GM21381 (cell line): ENCODE measurements around the gene NTRK1.
A peak's percentile ranks its signal among the peaks of the same experiment; 100 is the strongest.

Experiments used
- ATAC-seq: cut with Tn5 transposase; IDR thresholded peaks from one replicate; pipeline ENCODE4 v1.9.1; 2021; ENCODE audit warnings: mild to moderate bottlenecking, moderate library complexity; ENCODE audit not compliant: unreplicated experiment

Gene NTRK1

DNA sequence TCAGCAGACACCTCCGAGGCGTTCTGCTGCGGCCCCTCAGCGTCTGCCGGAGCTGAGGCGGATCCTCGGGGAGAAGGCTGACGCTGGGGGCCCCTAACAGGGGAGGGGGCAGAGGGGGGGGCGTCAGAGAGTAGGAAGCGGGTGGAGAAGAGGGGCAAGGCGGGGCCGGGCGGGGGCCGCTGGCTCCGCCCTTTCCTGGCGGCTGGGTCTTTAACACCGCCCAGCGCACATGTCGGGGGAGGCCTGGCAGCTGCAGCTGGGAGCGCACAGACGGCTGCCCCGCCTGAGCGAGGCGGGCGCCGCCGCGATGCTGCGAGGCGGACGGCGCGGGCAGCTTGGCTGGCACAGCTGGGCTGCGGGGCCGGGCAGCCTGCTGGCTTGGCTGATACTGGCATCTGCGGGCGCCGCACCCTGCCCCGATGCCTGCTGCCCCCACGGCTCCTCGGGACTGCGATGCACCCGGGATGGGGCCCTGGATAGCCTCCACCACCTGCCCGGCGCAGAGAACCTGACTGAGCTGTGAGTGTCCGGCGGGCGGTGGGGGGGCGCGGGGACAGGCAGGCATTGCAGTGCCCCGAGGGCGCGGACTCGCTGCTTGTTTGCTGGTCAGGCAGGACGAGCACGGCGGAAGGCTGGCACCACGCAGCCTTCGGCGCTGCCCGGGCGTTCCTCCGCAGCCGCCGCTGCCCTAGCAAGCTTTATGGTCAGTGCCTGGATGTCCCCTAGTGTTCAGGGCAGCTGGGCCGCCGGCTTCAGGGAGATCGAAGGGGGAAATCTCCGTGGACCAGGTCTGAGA is at the start of gene NTRK1:
Gene NTRK1 (plus strand): TSS at position 238 of the 796 bp plus-strand sequence. CDS start 70 bp downstream, at position 308.
- ATAC-seq = no peak

DNA sequence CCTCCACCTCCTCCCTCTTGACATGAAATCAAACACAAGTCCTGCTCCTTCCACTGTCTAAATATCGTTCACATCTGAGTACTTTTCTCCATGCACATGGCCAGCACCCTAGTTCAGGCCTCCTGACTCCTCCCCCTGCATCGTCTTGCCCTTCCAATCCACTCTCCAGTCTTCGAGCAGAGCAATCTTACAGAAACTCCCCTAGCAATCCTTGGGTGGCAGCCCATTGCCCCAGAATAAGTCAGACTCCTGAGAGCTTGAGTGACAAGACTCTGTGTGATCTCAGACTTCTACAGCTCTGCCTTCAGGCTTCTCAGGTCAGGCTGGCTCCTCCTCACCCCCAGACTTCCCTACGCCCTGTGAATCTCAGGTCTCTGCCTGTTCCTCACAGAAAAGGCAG is 49.5 kb upstream of the NTRK1 start:
- no peak for ATAC-seq

DNA sequence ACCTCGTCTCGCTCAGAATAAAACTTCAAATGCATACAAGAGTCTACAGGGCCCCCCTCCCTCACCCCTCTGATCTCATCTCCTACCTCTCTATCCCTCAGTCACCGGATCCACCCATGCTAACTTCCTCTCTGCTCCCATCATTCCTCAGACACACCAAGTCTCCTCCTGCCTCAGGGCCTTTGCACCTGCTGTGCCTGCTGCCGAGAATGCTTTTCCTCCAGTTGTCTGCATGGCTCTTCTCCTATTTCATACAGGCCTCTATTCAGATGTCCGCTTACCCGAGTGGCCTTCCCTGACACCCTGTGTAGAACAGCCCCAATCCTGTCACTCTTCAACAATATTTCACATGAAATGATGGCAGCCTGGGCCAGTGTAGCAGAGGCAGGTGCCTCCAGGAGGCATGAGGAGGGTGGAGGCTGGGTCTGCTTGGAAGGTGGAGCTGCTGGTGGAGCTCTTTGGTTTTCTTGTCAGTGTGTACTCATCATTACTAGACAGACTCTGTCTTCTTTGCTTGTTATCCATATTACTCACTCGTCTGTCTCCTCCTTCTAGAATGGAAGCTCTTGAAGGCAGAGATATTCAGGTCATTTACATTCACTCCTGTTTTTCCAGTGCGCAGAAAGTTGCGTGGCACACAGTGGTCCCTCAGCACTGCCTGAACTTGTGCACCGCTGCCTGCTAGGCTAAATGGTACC is 48.2 kb upstream of the NTRK1 start:
- ATAC-seq = no peak

DNA sequence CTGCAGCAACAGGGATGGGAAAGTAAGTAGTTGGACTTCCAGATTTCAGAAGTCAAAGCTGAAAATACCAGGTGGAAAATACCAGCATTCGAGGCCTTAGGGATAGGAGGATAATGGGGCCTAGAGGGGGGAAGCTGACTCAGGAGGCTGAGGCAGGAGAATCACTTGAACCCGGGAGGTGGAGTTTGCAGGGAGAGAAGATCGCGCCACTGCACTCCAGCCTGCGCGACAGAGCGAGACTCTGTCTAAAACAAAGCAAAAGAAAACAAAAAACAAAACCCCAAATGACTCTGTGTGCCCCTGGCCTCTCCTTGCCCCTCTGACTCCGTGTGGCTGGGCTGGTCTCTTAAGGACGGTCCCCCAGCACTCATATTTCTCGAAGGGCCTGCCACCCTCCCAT is 47.4 kb upstream of the NTRK1 start:
- no peak for ATAC-seq

DNA sequence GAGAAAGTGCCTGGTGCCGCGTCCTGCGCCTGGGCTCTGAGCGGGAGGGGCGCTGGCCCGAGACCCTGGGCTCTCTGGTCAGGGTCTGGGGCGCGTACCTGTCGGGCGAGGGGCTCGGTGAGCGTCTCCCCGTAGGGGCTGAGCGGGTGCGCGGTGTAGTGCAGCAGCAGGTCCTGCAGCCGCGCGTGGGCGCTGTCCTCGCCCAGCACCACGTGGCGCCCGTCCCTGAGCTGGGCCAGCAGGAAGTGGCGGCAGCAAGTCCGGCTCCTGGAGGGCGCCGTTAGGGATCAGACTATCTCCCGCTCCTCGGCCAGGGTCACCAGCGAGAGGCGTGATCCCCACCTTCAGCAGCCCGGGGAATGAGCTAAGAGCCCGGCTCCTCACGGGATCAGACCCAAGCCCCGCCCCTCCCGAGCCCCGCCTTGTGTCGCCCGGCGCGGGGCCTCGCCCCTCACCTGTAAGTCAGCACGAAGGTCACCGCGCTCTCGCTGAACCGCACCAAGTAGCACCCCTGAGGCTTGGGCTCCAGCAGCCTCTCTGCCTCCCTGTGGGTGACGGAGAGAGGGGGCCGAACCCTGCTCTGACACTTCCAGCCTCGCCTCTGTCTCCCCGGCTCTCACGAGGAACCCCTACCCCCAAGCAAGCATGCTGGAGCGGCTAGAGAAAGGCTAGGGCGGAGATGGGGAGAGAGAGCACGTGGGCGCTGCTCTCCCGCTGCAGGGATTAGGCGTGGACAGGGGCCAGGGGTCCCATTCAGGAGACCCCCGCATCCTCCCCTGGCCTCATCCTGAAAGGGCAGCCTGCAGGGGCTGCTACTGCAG is 46.7 kb upstream of the NTRK1 start:
- no peak for ATAC-seq

DNA sequence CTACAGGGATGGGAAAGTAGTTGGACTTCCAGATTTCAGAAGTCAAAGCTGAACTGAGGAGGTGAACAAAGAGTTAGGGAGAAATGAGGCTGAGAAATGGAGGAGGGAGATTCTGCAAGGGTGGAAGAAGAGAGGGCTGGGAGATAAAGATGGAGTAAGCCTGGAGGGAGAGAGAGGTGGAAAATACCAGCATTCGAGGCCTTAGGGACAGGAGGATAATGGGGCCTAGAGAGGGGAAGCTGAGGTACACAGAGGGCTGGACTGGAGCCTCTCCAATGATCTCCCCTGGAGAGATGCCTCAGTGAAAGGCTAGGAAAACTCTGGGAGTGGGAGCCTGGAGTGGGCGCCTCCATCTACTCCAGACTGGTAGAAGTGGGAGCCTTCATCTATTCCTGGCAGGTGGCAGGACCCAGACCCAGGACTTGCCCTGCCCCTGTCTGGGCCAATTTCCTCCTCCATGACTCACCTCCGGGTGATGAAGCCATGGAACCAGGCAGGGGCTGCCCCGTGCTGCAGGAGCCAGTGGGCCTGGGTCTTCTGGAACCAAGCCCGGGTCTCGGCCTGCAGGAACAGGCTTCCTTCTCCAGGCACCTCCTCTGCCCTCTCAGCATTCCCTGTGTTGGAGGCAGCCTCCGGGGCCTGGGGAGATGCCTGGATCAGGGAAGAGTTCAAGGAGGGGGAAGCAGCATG is 45.9 kb upstream of the NTRK1 start:
- ATAC-seq = no peak

DNA sequence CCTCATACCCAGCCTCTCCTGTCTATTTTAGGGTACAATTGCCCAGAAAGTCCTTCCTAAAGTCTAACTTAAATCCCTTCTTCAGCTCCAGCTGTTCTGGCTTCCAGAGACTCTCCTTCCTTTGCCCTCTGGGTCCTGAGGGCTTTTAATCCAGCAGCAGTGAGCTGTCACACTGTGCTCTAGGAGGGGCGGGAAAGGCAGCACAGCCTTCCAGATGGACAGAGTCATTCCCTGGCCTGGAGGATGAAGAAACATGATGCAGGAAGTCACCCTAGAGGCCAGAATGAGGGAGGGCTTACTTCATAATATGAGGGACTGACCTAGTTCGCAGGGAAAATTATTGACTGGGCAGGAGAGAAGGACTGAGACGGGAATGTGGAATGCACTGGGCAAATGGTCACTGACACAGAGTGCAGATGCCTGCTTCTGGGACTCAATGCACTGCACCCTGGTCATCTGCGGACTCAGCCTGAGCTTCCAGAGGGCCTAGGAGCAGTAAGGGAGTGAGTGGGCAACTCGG is 45.3 kb upstream of the NTRK1 start:
- no peak for ATAC-seq

DNA sequence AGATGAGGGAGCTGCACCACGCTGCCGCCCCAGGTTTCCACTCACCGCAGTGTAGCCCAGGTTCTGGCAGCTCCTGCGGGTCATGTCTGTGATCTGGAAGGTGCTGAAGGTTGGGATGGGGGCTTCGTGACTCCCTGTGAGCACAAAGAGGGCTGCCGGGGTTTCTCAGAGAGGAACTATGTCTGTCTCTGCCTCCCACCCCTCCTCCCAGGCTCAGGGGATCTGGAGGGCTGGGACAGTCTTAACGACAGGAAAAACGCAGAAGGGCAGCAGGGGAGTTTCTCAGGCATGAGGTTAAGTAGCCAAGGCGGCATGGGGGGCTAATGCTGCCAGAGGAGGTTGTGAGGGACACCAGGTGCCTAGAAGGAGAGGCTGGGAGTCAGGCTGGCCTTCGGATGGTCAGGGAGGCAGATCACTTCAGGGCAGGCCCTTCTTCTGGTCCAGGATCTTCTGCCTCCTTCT is 44.7 kb upstream of the NTRK1 start:
- no peak for ATAC-seq

DNA sequence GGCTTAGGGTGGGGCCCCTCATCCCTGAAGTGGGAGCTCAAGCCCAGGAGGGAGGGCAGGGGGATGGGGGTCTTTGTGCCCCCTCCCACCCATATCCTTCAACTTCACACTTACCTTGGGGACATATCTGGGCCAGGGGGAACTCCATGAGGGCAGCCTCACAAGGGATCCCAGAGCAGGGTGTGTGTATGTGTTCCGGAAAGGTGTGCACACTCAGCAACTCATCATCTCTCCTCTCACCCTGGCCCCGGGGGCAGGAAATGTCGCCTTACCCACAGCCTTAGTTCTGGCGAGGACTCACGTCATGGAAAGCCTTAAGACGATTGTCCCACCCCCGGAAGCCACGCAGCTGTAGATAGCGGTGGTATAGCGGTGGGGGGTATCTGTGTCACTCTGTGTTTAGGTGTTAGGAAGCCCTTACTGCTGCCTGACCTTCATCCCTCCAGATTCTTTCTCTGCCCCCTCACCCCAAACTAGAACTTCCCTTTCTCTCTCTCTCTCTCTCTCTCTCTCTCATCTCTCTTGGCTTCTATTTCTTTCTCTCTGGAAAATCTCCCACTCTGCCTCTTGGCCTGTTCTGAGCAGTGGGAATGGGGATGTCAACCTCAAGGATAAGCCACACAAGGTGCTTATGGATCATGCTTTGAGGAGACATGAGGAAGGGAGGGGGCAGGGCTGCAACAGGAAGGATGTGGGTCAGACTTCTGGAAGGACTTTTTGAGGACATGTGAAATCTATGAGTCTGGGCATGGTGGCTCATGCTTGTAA is 43.9 kb upstream of the NTRK1 start, which contains the start of gene SH2D2A:
Gene SH2D2A (minus strand): TSS at position 288 of the 768 bp plus-strand sequence. CDS start 140 bp downstream, at position 148.
- ATAC-seq = peak; percentile 90

DNA sequence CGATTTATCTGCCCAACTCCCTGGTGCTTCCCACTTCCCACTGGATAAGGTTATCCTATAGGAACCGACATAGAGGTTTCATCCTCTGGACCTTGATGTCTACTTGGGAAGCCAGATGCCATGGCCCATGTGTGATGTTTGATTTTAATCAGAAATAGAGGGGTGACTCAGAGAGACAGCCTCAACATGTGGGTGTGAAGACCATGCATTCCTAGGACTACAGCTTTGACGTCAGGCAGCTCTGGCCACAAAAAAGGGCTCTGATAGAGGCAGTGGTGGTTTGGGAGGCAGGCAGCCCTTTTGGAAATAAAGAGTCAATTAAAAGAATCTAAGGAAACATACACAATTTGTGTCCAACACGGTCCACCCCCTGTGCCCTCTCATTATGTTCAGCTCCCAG is 38.9 kb upstream of the NTRK1 start:
- ATAC-seq = no peak

DNA sequence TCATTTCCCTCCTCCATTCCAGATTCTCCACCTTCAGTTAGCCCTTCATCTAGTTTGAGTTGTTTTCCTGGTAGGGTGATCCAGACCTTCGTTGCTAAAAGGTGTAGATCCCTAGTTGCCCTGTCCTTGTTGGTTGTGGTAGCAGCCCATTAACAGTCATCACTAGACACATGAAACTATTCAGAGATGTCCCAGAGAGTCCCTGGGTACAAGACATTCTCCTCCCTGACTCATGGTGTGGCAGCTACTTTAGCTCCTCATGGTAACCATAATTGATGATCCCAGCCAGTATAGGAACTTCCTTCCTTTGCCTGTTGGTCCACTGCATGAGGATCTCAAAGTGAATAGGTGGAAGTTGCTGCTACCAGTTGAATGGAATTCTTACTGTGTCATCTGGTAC is 38.0 kb upstream of the NTRK1 start:
- no peak for ATAC-seq

DNA sequence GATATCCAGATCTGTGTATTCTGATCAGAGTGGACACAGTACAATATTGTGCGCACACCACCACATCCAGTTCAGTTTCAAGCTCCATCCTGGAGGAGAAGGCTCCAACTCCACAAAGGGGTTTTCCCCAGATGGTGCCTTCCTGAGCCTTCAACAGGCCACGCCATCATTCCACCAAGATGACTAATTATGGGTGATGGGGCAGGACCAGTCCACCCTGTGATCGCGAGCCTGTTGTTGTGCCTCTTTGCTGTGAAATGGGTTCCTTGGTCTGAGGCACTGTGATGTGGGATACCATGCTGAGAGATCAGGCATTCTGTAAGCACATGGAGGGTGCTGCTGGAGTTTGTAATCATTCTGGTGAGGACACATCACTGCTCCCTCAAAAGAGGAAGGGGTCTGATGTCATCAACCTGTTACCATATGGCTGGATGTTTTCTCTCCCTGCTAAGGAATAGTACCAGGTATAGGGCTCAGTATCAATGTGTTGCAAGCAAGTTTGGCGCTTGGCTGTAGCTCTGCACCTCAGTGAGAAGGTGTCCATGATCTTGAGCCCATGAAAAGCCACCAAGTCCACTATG is 37.4 kb upstream of the NTRK1 start:
- no peak for ATAC-seq

DNA sequence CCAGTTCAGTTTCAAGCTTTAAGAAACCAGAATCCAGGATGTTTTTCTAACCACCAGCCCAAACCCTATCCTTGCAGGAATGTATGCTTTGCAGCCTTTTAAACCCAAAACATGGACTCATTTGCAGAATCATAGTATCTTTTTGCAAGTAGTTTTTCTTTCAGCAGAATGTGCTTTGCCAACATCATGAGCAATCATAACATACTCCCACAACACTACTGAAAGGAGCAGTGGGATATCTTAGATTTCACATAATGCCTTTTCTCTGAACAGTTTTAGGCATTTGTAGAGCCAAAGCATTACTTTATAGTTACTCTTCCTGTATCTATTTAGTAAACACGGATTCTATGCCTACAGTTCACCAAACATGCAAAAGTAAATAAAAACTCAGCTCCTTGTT is 34.0 kb upstream of the NTRK1 start:
- ATAC-seq = no peak

DNA sequence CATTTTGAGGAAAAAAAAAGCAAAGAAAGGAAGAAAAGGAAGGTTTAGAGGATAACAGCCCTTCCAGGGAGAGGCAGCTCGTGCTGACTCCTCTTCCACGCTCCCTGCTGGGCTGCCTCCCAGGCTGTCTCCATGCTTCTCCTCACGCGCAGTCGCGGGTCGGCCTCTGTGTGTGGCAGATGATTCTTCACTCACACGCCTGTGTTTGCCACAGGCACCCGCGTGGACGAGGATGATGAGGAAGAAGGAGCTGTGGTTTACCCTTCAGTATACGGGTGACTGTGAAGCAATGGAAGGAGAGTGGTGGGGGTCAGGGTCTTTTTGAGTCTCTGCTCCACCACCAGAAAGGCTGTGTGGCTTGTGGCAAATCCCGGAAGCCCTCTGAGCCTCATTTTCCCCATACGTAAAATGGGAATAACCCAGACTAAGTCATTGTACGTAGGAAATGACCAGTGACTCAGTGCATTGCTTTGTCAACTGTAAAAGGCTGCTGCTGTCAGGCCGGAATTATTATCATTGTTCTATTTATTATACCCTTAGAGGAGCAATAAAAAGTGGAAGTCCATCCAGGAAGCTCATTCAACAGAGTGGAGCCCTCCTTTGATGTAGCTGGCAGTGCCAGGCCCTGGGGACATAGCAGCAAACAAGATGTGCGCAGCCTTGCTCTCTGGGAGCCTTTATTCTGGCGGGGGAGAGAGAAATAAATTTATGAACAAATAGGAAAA is 32.1 kb upstream of the NTRK1 start:
- ATAC-seq = no peak

DNA sequence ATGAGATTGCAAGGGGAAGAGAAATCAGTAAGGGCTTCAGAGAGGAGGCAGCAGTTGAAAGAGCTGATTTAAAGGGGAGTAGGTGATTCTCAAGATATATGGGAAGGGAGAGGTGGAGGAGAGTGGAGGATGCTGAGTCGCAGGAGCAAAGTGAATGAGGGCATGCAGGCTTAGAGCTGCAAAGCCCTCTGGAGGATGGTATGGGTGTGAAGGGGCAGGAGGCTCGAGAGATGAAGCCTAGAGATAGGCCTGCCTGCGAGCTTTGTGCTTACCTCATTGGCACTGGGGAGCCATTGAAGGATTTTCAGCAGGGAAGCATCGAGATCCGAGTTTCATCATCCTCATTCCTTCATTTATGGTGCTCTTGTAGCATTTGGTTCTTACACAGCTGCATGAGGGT is 28.2 kb upstream of the NTRK1 start:
- ATAC-seq = no peak

DNA sequence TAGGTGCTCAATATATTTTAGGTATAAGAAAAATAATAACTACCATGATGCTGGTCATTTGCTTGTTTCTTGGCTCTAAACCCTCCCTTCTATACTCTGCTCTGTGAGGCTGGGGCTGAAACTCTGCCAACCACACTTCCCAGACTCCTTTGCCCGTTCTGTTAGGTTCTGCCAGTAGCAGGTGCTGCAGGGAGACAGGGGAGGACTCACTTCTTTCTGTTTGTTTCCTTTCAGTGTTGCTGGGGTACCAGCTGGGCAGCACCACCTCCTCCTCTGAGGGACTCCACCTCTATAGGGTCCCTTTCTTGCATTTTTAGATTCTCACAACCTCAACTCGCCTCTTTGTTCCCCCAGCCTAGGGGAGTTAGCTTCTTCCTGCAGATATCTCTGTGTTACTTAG is 27.1 kb upstream of the NTRK1 start:
- no peak for ATAC-seq

DNA sequence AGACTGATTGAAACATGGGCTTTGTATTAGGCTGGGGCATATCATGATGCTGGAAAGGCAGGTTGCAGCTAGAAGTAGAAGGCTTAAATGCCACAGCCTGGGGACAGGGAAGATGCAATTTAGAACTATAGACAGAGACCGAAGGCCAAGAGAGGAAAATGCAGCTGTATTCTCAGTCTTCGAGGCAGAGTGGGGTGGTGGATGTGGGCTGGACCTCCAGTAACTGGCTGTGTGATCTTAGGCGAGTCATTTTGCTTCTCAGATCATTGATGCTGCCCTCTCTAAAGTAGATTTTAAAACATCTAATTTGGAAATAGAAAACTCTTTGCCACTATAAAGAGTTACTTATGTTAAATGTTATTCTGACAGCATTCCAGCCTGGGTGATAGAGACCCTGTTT is 26.3 kb upstream of the NTRK1 start:
- ATAC-seq = no peak

DNA sequence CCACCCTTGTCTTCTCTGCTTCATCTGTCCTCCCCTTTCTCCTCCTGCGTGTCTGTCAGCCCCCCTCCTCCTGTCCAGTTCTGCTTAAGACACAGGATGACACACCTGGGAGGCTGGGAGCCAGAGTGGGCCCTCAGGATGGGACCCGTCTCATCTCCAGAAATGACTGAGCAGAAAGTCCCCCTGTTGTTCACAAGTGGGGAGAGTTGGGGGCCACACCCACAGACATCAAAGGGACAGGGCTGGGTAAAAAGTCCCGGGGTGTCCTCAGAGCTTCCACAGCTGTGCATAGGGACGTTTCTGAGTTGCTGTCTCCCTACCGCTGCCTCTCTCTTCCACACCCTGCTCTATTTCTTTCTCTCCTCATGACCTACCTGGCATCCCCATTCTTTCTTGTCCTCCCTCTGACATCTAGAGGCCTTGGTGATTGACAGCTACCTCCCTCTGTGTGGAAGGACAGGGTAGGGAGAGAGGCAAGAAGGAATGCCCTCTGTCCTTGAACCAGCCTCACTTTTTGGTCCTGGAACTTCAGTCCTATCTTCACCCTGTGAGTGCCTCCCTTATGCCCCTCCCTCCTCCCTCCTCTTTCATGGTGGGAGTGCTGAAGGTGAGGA is 24.5 kb upstream of the NTRK1 start:
- ATAC-seq = peak; percentile 56
